SK-N-SH (cell line): ENCODE measurements around the gene MRPL12. TPM values are rescaled to one million over a fixed set of nuclear protein-coding genes. Genes with fewer than 3 reads are reported as not detected.

Experiments
- CTCF ChIA-PET: fragments of 300-600, 350-600 bp; formaldehyde crosslinking; extraction: SDS; loops from one replicate; lab custom pipeline; 2021; lab: Yijun Ruan, JAX
- POLR2A ChIA-PET: fragments of 350-600 bp; sonication (Branson Sonifier 250); formaldehyde crosslinking; extraction: SDS; loops from one replicate; lab custom pipeline; 2020; ENCODE audit warnings: antibody characterized with exemption, inconsistent platforms; lab: Yijun Ruan, JAX
- DNase-seq: peaks from one replicate; pipeline ENCODE4 v3.0.0; 2012
- H2AFZ ChIP-seq: fragments of 200-600 bp; sonication (generic); 2 replicates; pipeline ENCODE4 v1.8.1; 2016; ENCODE audit warnings: antibody characterized with exemption, mild to moderate bottlenecking, low read depth
- H3F3A ChIP-seq: fragments of 200-600 bp; sonication (generic); replicated peaks from 2 replicates; pipeline ENCODE3; 2016; ENCODE audit warnings: antibody characterized with exemption, mild to moderate bottlenecking; ENCODE audit not compliant: insufficient read depth
- H3K27ac ChIP-seq, 2 experiments: fragments of 200-500 bp in 1 of 2; fragments of 200-600 bp in 1 of 2; sonication (Bioruptor generic) in 1 of 2; sonication (generic), shearing (Covaris generic) in 1 of 2; 2 replicates each; pipeline versions ENCODE4 v1.5.1 to v1.6.1; 2014 to 2016; ENCODE audit warnings: low read depth in 2 of 2, inconsistent platforms in 1 of 2, low read length in 1 of 2, mild to moderate bottlenecking in 1 of 2, mixed read lengths in 1 of 2
- H3K27me3 ChIP-seq: fragments of 200-600 bp; sonication (generic), shearing (Covaris generic); 2 replicates; pipeline ENCODE4 v1.6.1; 2016; ENCODE audit warnings: mixed run types; ENCODE audit not compliant: insufficient read depth
- H3K36me3 ChIP-seq, 2 experiments: fragments of 200-500 bp in 1 of 2; fragments of 200-600 bp in 1 of 2; sonication (Bioruptor generic) in 1 of 2; sonication (generic) in 1 of 2; replicated peaks in 1 of 2; 2 replicates each; pipeline versions ENCODE3 to v1.5.1; 2014 to 2016; ENCODE audit warnings: low read length in 1 of 2, mild to moderate bottlenecking in 1 of 2; ENCODE audit not compliant: insufficient read depth in 2 of 2, control insufficient read depth in 1 of 2
- H3K4me1 ChIP-seq, 2 experiments: fragments of 200-500 bp in 1 of 2; fragments of 200-600 bp in 1 of 2; sonication (Bioruptor generic) in 1 of 2; sonication (generic), shearing (Covaris generic) in 1 of 2; 2 replicates each; pipeline versions ENCODE4 v1.5.1 to v1.6.1; 2014 to 2016; ENCODE audit warnings: low read depth in 1 of 2, low read length in 1 of 2, mixed run types in 1 of 2; ENCODE audit not compliant: insufficient read depth in 2 of 2, control insufficient read depth in 1 of 2
- H3K4me2 ChIP-seq: fragments of 200-600 bp; sonication (generic), shearing (Covaris generic); 2 replicates; pipeline ENCODE4 v1.6.1; 2017; ENCODE audit warnings: mixed run types
- H3K4me3 ChIP-seq, 2 experiments: fragments of 200-500 bp in 1 of 2; fragments of 200-600 bp in 1 of 2; sonication (Bioruptor generic) in 1 of 2; sonication (generic), shearing (Covaris generic) in 1 of 2; 2 replicates each; pipeline versions ENCODE4 v1.5.1 to v1.8.1; 2014 to 2016; ENCODE audit warnings: low read depth in 2 of 2, inconsistent platforms in 1 of 2, low read length in 1 of 2, mild to moderate bottlenecking in 1 of 2, mixed read lengths in 1 of 2, moderate library complexity in 1 of 2
- H3K79me2 ChIP-seq: fragments of 200-600 bp; sonication (generic); 2 replicates; pipeline ENCODE4 v1.8.1; 2017; ENCODE audit warnings: mild to moderate bottlenecking; ENCODE audit not compliant: insufficient read depth
- H3K9ac ChIP-seq: fragments of 200-600 bp; sonication (generic); 2 replicates; pipeline ENCODE4 v1.6.1; 2017; ENCODE audit warnings: mixed run types
- H3K9me2 ChIP-seq: fragments of 200-600 bp; sonication (generic); 2 replicates; pipeline ENCODE4 v1.6.1; 2017; ENCODE audit warnings: mixed run types
- H3K9me3 ChIP-seq: fragments of 200-600 bp; sonication (generic); 2 replicates; pipeline ENCODE4 v1.6.1; 2017; ENCODE audit warnings: mixed run types, mild to moderate bottlenecking, moderate library complexity
- H4K20me1 ChIP-seq: fragments of 200-600 bp; sonication (generic); 2 replicates; pipeline ENCODE4 v1.6.1; 2017; ENCODE audit warnings: mild to moderate bottlenecking, mixed run types; ENCODE audit not compliant: insufficient read depth
- CHD2 ChIP-seq: fragments of 150-350 bp; IDR thresholded peaks from 2 replicates; pipeline ENCODE4 v1.6.1; 2018; ENCODE audit warnings: low read length; ENCODE audit not compliant: partially characterized antibody
- ELF1 ChIP-seq: IDR thresholded peaks from 2 replicates; pipeline ENCODE4 v1.4.0; 2012
- EP300 ChIP-seq, 2 experiments: IDR thresholded peaks; 2 replicates each; pipeline versions ENCODE4 v1.4.0 to v1.6.1; 2012; ENCODE audit warnings: borderline replicate concordance in 1 of 2, low read depth in 1 of 2, low read length in 1 of 2
- EZH2phosphoT487 ChIP-seq: fragments of 200-600 bp; sonication (generic); IDR thresholded peaks from 2 replicates; pipeline ENCODE4 v1.6.1; 2017; ENCODE audit warnings: low read depth, mixed run types, mild to moderate bottlenecking, antibody characterized with exemption, moderate library complexity, borderline replicate concordance
- FOSL2 ChIP-seq: IDR thresholded peaks from 2 replicates; pipeline ENCODE4 v1.4.0; 2012; ENCODE audit warnings: low read depth, mild to moderate bottlenecking, moderate library complexity, borderline replicate concordance
- GABPA ChIP-seq: IDR thresholded peaks from 2 replicates; pipeline ENCODE4 v1.4.0; 2012; ENCODE audit warnings: low read depth, mild to moderate bottlenecking
- GATA2 ChIP-seq: sonication (generic); formaldehyde crosslinking; IDR thresholded peaks from 2 replicates; pipeline ENCODE4 v1.5.0; 2020; ENCODE audit warnings: mild to moderate bottlenecking, missing genetic modification reagents
- JUND ChIP-seq: IDR thresholded peaks from 2 replicates; pipeline ENCODE4 v1.4.0; 2012
- MEF2A ChIP-seq: IDR thresholded peaks from 2 replicates; pipeline ENCODE4 v1.4.0; 2012; ENCODE audit warnings: low read depth, borderline replicate concordance
- MXI1 ChIP-seq: IDR thresholded peaks from 2 replicates; pipeline ENCODE4 v1.6.1; 2012; ENCODE audit warnings: mild to moderate bottlenecking, low read depth, low read length, improper control_type of control experiment
- RAD21 ChIP-seq: IDR thresholded peaks from 2 replicates; pipeline ENCODE4 v1.6.1; 2012; ENCODE audit warnings: mild to moderate bottlenecking, low read length
- RCOR1 ChIP-seq: fragments of 150-350 bp; IDR thresholded peaks from 2 replicates; pipeline ENCODE4 v1.6.1; 2017; ENCODE audit warnings: antibody characterized with exemption, low read length
- TEAD4 ChIP-seq: IDR thresholded peaks from 2 replicates; pipeline ENCODE4 v1.4.0; 2012; ENCODE audit warnings: mild to moderate bottlenecking, borderline replicate concordance; ENCODE audit not compliant: insufficient read depth
- YY1 ChIP-seq: IDR thresholded peaks from 2 replicates; pipeline ENCODE4 v1.4.0; 2012; ENCODE audit warnings: low read depth, mild to moderate bottlenecking
- WGBS: methylation state at CpG from one replicate; pipeline ENCODE4 v1.1.6; 2017; ENCODE audit warnings: low lambda C conversion rate; 5-methylcytosine and 5-hydroxymethylcytosine counted together
- polyA plus RNA-seq, 3 experiments: library from polyadenylated mRNA; depleted of rRNA; stranded (reverse); fragments of >200 nt; gene quantifications; 2 replicates each; pipeline ENCODE4 v1.2.3, GENCODE V29; 2012
- TF ChIP-seq, protein P1 (sequence below): IDR thresholded peaks from 2 replicates; pipeline ENCODE4 v1.4.0; 2012; ENCODE audit warnings: low read depth
- TF ChIP-seq, protein P2 (sequence below): fragments of 200-600 bp; sonication (generic); IDR thresholded peaks from 2 replicates; pipeline ENCODE4 v1.6.1; 2017; ENCODE audit warnings: antibody characterized with exemption, mild to moderate bottlenecking, moderate library complexity
- TF ChIP-seq, protein P3 (sequence below): IDR thresholded peaks from 2 replicates; pipeline ENCODE4 v1.4.0; 2012; ENCODE audit warnings: low read depth, borderline replicate concordance
- TF ChIP-seq, protein P4 (sequence below): fragments of 150-350 bp; IDR thresholded peaks from 2 replicates; pipeline ENCODE4 v1.6.1; 2017; ENCODE audit warnings: antibody characterized with exemption, low read length, low read depth, borderline replicate concordance
- TF ChIP-seq, protein P5 (sequence below): IDR thresholded peaks from 2 replicates; pipeline ENCODE4 v1.4.0; 2012; ENCODE audit warnings: low read depth, borderline replicate concordance

MRPL12 gene
- polyA plus RNA-seq, 1 of the 3 experiments (the other 2 are of a cell fraction), result 322 TPM

DNA sequence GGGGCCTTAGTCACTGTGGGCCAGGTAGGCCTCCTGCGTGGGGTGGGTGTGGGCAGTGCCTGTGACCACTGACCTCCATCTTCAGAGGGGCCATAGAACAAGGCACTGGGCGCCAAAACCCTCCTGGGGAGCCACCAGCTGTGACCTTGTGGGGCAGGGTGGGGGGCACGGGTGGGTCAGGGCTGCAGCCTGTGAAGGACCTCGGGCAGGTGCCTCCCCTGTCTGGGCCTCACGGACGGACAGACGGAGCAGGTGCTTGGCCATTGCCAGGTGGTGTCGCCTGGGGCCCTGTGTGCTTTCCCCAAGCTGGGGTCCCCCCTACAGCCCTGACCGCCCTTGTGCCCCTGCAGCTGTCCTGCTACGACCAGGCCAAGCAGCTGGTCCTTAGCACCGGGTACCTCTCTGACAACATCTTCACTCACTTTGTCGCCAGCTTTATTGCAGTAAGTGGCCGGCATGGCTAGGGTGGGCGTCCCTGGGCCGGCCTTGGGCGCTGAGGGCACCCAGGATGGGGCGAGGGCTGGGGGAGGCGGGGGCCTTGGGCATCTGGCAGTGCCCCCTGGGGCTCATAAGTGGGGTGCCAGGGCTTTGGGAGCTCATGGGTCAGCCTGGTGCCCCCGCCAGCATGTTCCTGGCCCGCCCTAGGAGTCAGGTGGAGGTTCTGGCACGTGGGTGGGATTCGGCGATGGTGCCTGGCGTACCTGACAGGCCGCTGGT is 14.0 kb downstream of the MRPL12 start:
- peaks cover 0 to 9% of the 10 kb centered on the region in 2 experiments for H3K36me3 ChIP-seq
- H3K4me3 ChIP-seq, result no peak overlapping the region
- H3K27ac ChIP-seq, result no peak overlapping the region
- CTCF ChIA-PET, result interaction anchor here (1.1 to 1.2 kb wide), 2 partner anchors 12 to 17 kb away, joined by 3 to 4 read pairs; no protein-coding TSS in a partner anchor
- H4K20me1 ChIP-seq, result no peaks in the 10 kb centered on the region
- no peaks in the 10 kb centered on the region for H3K9me3 ChIP-seq
- TF ChIP-seq GATA2 (CRISPR knock-in tag) (no peak), MXI1 (no peak), ELF1 (no peak), FOSL2 (no peak), TEAD4 (no peak), CHD2 (no peak), RAD21 (no peak)
- TF ChIP-seq, protein P1, sequence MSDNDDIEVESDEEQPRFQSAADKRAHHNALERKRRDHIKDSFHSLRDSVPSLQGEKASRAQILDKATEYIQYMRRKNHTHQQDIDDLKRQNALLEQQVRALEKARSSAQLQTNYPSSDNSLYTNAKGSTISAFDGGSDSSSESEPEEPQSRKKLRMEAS, result no peak
- TF ChIP-seq, protein P2, sequence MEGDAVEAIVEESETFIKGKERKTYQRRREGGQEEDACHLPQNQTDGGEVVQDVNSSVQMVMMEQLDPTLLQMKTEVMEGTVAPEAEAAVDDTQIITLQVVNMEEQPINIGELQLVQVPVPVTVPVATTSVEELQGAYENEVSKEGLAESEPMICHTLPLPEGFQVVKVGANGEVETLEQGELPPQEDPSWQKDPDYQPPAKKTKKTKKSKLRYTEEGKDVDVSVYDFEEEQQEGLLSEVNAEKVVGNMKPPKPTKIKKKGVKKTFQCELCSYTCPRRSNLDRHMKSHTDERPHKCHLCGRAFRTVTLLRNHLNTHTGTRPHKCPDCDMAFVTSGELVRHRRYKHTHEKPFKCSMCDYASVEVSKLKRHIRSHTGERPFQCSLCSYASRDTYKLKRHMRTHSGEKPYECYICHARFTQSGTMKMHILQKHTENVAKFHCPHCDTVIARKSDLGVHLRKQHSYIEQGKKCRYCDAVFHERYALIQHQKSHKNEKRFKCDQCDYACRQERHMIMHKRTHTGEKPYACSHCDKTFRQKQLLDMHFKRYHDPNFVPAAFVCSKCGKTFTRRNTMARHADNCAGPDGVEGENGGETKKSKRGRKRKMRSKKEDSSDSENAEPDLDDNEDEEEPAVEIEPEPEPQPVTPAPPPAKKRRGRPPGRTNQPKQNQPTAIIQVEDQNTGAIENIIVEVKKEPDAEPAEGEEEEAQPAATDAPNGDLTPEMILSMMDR, result no peak
- 97% methylated on average over 8 of the region's 25 CpGs for WGBS
- H3F3A ChIP-seq, result peaks cover 11% of the 10 kb centered on the region
- DNase-seq, result no peak
- H3K79me2 ChIP-seq, result peaks cover 24% of the 10 kb centered on the region; the same call in 1 of the 2 replicates
- no peak overlapping the region for H2AFZ ChIP-seq
- no peak overlapping the region for H3K9ac ChIP-seq
- H3K9me2 ChIP-seq, result no peaks in the 10 kb centered on the region
- no peak overlapping the region for H3K4me2 ChIP-seq
- H3K4me1 ChIP-seq, result peaks cover 10 to 23% of the 10 kb centered on the region in 2 experiments; a peak in 3 of 4 replicates
- H3K27me3 ChIP-seq, result no peaks in the 10 kb centered on the region
- POLR2A ChIA-PET, result interaction anchor here (1.0 kb wide), 1 partner anchor 14 kb away, joined by 3 read pairs; the partner anchor contains the start of gene MRPL12

DNA sequence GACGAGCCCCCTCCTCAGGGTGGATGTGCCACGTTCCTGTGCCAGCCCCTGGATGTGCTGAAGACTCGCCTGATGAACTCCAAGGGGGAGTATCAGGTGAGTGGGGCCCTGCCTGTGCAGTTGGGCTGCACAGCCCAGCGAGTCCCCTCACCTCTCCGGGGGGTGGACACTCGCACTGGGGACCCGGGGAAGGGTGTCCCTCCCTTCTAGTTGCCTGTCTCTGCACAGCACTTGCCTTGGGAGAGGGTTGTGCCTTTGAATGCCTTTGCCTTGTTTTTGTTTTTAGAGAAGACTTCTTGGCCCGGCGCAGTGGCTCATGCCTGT is 14.6 kb downstream of the MRPL12 start:
- H4K20me1 ChIP-seq, result no peaks in the 10 kb centered on the region
- H2AFZ ChIP-seq, result no peak overlapping the region
- WGBS, result 93% methylated on average over 9 of the region's 9 CpGs
- H3K9me3 ChIP-seq, result no peaks in the 10 kb centered on the region
- H3K9me2 ChIP-seq, result no peaks in the 10 kb centered on the region
- POLR2A ChIA-PET, result interaction anchor here (1.0 kb wide), 1 partner anchor 15 kb away, joined by 3 read pairs; the partner anchor contains the start of gene MRPL12
- peaks cover 11% of the 10 kb centered on the region for H3F3A ChIP-seq
- no peaks in the 10 kb centered on the region for H3K27me3 ChIP-seq
- no peak for DNase-seq
- H3K36me3 ChIP-seq, result peaks cover 0 to 9% of the 10 kb centered on the region in 2 experiments
- H3K4me2 ChIP-seq, result no peak overlapping the region
- H3K79me2 ChIP-seq, result peaks cover 21% of the 10 kb centered on the region; the same call in 1 of the 2 replicates
- H3K4me1 ChIP-seq, result peaks cover 10 to 23% of the 10 kb centered on the region in 2 experiments; a peak in 3 of 4 replicates
- H3K27ac ChIP-seq, result no peak overlapping the region
- no peak overlapping the region for H3K9ac ChIP-seq
- no peak overlapping the region for H3K4me3 ChIP-seq
- CTCF ChIA-PET, result interaction anchor here (1.1 kb wide), 1 partner anchor 11 kb away, joined by 3 read pairs; no protein-coding TSS in a partner anchor
- TF ChIP-seq RCOR1 (no peak), EP300 (IDR thresholded peaks at IDR 0.05; ENCODE audit: borderline replicate concordance in 1 of 2, low read depth in 1 of 2, low read length in 1 of 2) (no peak), JUND (no peak), TEAD4 (no peak), GABPA (no peak), MEF2A (no peak), YY1 (no peak), MXI1 (no peak), EZH2phosphoT487 (no peak)
- TF ChIP-seq, protein P3, sequence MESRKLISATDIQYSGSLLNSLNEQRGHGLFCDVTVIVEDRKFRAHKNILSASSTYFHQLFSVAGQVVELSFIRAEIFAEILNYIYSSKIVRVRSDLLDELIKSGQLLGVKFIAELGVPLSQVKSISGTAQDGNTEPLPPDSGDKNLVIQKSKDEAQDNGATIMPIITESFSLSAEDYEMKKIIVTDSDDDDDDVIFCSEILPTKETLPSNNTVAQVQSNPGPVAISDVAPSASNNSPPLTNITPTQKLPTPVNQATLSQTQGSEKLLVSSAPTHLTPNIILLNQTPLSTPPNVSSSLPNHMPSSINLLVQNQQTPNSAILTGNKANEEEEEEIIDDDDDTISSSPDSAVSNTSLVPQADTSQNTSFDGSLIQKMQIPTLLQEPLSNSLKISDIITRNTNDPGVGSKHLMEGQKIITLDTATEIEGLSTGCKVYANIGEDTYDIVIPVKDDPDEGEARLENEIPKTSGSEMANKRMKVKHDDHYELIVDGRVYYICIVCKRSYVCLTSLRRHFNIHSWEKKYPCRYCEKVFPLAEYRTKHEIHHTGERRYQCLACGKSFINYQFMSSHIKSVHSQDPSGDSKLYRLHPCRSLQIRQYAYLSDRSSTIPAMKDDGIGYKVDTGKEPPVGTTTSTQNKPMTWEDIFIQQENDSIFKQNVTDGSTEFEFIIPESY, result no peak
- TF ChIP-seq, protein P4, sequence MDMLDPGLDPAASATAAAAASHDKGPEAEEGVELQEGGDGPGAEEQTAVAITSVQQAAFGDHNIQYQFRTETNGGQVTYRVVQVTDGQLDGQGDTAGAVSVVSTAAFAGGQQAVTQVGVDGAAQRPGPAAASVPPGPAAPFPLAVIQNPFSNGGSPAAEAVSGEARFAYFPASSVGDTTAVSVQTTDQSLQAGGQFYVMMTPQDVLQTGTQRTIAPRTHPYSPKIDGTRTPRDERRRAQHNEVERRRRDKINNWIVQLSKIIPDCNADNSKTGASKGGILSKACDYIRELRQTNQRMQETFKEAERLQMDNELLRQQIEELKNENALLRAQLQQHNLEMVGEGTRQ, result no peak
- TF ChIP-seq, protein P5, sequence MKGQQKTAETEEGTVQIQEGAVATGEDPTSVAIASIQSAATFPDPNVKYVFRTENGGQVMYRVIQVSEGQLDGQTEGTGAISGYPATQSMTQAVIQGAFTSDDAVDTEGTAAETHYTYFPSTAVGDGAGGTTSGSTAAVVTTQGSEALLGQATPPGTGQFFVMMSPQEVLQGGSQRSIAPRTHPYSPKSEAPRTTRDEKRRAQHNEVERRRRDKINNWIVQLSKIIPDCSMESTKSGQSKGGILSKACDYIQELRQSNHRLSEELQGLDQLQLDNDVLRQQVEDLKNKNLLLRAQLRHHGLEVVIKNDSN, result no peak
